HG03354 (cell line): Measurements from ENCODE around the gene PDILT.
"Not testable (repeated sequence)": the region's sequence is repeated elsewhere in the genome, so short reads cannot be mapped to it uniquely, and the experiment has no call there.

Experiments used
- ATAC-seq: cut with Tn5 transposase; IDR thresholded peaks from one replicate; pipeline ENCODE4 v1.9.1; 2021; ENCODE audit warnings: mild to moderate bottlenecking; ENCODE audit not compliant: unreplicated experiment, poor library complexity, severe bottlenecking

The PDILT gene, protein sequence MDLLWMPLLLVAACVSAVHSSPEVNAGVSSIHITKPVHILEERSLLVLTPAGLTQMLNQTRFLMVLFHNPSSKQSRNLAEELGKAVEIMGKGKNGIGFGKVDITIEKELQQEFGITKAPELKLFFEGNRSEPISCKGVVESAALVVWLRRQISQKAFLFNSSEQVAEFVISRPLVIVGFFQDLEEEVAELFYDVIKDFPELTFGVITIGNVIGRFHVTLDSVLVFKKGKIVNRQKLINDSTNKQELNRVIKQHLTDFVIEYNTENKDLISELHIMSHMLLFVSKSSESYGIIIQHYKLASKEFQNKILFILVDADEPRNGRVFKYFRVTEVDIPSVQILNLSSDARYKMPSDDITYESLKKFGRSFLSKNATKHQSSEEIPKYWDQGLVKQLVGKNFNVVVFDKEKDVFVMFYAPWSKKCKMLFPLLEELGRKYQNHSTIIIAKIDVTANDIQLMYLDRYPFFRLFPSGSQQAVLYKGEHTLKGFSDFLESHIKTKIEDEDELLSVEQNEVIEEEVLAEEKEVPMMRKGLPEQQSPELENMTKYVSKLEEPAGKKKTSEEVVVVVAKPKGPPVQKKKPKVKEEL

DNA sequence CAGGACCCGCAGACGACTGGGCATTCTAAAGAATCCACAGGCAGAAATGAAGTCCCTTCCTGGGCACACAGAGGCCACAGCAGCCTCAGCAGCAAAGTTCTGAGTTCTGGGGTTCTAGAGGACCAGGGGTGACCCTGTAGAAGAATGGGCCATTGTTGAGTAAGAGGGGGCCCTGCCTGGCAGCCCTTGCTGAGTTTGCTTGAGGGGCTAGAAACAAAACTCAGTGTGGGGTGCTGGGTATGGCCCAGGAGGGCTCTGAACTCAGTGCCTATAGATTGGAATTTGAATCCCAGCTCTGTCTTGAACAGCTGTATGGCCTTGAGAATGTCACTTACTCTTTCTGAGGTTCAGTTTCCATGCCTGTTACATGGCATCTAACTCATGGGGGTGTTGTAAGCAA is at the start of gene PDILT:
Gene PDILT (minus strand): TSS at position 101 of the 400 bp plus-strand sequence. CDS start 5,437 bp downstream, outside the sequence.
- no peak for ATAC-seq

DNA sequence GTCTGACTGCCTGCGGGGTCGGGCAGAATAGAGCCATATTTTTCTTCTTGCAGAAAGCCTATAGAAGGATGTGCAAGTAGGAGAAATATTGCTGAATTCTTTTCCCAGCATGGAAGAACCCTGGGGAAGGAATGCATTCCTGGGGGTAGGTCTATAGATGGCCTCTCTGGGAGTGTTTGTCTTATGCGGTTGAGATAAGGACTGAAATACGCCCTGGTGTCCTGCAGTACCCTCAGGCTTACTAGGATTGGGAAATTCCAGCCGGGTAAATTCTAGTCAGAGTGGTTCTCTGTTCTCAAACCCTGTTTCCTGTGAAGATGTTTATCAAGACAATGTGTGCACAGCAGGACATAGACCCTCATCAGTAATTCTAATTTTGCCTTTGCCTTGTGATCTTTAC is 49.1 kb upstream of the PDILT start:
- not testable (repeated sequence) for ATAC-seq

DNA sequence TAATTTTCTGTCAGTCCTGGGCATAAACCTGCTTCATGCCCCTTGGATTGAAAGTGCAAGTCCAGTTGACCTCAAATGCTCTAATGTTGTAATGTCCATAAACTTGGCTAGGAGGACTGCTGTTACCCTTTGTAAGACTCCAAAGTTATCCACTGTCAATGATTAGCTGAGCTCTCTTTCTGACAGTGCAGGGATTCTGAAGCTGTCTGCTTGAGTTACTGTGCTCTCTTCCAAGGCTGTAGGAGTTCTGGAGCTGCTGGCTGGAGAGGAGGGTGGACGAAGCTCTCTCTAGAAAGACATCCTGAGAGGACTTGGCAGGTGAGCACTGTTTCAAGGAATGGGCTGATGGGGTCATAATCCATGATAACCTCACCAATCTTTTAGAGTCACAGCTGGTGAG is 46.8 kb upstream of the PDILT start, which contains the start of gene ACSM2A:
Gene ACSM2A (plus strand): TSS at position 158 of the 400 bp plus-strand sequence. CDS start 8,594 bp downstream, outside the sequence.
- ATAC-seq, result not testable (repeated sequence)

DNA sequence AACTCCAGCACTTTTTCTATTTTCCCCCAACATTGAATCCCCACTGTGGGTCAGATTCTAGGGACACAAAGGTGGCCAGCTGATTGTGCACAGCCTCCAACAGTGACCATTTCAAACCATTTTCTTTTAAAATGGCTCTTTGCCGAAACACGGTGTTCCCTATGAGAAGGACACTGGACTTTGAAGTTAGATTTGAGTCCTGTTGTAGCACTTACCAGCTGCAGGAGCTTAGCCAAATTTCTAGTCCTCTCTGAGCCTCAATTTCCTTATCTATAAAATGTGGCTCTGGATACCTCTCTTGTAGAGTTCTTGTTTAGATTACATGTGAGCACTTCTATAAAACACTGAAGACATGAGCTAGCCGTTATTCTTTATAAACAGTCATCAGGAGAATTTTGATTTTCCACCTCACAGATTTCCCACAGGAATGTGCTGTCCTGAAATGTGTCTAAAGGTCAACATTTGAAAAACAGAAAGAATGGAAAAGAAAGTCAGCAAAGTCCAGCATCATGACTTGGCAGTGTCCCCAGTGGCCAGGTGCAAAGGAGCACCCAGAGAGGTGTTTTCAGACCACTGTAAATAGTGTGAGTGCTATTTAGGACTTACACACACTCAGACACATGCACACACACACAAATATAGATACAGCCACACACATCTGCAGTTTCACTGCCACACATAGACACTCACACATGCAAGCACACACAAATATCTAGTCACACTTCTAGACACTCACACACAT is 42.3 kb upstream of the PDILT start:
- not testable (repeated sequence) for ATAC-seq

DNA sequence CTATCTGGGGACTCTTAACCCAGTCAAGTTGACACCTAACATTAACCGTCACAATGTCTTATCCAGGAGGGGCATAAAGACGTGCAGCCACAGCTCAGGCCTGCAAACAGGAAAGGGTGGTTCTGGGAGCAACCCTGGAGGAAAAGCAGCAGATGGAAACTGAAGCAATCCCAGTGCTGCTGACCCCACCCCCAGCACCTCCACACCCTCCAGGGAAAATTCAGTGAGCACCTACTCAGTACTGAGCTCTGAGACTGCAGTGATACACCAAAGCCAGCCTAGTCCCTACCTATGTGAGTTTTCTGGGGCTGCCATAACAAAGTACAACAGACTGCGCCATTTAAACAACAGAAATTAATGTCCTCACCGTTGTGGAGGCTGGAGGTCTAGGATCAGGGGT is 37.3 kb upstream of the PDILT start:
- ATAC-seq, result not testable (repeated sequence)

DNA sequence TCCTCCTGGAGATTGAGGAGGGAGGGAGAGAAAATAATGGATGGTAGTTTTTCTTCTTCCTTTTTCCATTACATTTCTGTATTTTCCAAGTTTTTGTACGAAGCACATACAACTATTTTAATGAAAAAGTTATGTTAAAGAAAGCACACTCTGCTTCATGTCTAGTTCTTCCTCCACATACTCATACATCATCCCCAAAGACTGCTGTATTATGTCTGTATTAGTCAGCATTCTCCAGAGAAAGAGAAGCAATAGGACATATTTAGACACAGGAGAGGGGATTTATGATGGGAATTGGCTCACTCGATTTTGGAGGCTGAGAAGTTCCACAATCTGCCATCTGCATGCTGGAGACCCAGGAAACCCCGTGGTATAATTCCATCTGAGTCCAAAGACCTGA is 36.7 kb upstream of the PDILT start:
- ATAC-seq, result no peak

DNA sequence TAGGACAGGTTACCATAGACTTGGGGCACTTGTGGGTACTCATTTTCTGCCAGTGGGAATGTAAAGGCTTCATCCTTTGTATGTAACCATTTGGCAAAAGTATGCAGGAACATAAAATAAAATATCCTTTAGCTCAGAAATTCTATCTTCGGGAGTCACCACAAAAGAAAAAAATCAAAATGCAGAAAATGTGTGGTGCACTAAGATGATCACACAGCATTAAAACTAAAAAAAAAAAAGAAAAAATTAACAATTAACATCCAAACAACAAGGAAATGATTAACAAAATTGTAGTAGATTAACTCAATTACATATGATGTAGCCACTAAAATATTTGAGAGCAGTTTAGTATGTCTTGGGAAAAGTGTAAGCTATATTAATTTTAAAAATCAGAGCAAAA is 36.2 kb upstream of the PDILT start:
- not testable (repeated sequence) for ATAC-seq

DNA sequence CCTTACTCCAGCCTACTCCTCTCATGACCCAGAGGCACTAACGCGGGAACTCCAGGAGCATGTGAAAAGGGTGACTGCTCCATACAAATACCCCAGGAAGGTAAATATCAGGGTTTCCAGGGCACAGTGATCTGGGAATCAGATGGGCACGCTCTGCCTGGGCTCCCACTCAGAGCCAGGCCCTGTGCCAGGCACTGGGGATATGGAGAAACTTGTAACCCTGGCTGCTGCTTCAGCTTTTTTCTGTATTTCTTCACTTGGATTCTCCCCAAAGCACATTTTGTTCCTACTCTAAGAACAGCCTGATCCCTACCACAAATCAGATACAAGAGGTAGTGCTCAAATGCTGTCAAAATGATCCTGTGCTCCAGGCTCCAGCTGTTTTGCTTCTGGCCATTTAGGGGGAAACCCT is 35.3 kb upstream of the PDILT start:
- not testable (repeated sequence) for ATAC-seq

DNA sequence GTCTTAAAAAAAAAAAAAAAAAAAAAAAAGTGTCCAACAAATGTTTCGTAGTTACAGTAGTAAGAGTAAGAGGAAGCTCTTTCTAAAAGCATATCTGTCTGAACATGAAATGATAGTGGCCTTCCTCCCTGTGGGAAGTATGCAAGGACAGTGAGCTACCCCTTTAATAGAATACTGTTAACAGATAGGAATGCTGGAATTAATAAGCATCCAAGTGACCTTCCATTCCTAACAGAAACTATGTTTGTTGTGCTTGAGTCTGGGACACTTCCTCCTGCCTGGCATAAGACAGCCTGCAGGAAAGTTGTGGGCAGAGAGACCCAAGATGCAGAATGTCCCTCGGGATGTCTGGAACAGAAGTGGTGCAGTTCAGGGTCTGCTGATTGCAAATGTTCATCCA is 34.4 kb upstream of the PDILT start:
- not testable (repeated sequence) for ATAC-seq

DNA sequence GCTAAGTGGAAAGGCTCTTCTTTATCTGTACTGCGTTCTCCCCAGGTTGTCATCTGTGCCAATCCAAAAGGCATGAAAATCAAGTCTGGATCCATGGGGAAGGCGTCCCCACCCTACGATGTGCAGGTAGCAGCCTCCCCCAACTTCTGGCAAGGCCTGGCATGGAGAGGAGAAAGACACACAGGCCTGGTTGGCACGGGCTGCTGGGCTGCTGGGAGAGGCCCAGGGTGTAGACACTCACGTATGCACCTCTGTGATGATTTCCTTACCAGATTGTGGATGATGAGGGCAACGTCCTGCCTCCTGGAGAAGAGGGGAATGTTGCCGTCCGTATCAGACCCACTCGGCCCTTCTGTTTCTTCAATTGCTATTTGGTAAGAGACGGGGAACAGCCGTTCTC is 26.4 kb upstream of the PDILT start:
- no peak for ATAC-seq

DNA sequence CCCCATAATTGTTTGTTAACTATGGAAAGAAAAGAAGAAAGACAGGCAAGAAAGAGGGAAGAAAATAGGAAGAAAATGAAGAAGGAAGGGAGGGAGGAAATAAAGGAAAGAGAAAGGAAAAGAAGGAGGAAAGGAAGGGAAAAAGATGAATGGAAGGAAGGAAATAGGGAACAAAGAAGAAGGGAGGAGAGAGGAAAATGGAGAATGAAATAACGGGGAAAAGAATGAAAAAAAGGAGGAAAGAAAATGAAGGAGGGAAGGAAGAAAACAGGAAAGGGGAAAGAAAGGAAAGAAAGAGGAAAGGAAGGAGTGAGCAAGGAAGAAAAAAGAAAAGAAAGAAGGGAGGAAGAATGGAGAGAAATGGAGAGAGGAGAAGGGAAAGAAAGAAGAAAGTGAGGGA is 25.9 kb upstream of the PDILT start:
- not testable (repeated sequence) for ATAC-seq

DNA sequence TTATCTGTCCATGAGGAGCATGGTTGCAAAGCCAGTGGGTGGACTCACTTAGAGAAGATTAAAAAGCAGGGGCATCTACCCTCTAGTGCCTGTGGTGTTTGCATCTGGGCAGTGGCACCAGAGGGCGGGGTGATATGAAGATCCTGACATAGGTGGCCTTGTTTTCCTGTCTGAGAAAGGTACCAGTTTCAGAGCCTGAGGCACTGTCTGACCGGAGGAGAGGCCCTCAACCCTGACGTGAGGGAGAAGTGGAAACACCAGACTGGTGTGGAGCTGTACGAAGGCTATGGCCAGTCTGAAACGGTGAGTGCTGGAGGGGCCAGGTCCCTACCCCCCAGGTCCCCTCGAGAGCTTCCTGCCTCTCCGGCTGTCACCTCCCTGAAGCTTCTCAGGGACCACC is 25.0 kb upstream of the PDILT start:
- not testable (repeated sequence) for ATAC-seq

DNA sequence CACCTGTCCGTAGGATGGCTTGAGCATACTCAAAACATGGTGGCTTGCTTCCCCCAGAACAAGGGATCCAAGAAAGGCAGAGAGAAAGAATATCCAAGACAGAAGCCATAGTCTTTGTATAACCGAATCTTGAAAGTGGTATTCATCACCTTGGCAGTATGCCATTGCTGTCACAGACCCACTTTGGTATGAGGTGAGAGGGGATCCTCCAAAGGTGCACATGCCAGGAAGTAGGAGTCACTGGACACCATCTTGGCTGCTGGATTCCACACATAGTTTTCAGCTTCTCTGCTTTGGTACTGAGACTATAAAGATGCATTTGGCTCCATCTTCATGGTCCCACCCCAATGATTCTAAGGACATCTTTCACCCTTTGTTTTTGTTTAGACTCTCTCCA is 22.9 kb upstream of the PDILT start:
- ATAC-seq, result not testable (repeated sequence)

DNA sequence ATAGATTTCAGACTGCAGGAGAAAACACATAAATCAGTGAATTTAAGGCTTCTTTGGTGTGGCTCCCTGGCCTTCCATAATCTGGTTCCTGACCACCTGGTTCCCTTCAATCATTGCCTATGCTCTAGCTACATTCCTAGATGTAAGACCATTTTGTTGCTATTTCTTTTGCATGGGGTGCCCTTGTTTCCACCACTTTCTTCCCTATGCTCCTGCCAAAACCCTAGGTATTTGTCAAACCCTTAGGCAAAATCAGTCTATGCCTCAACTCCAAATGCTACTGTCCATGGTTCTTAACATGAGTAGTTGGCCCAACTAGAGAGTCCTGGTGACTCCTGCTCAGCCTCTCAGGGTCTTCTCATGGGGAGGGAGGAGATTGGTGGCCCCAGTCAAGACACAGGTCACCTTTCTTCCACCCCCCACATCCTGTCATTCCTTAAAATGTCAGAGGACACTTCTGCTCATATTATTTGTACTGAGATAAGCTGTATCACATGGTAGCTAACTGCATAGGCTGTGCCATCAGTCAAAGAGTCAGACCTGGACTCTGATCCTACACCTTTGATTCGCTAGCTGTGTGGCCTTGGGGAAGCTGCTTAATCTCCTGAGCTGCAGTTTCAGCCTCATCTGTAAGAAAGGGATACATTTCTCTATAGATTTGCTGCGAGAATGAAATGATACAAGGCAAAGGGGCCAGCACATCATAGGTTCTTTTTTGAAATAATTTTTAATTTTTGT is 19.8 kb upstream of the PDILT start:
- ATAC-seq, result no peak

DNA sequence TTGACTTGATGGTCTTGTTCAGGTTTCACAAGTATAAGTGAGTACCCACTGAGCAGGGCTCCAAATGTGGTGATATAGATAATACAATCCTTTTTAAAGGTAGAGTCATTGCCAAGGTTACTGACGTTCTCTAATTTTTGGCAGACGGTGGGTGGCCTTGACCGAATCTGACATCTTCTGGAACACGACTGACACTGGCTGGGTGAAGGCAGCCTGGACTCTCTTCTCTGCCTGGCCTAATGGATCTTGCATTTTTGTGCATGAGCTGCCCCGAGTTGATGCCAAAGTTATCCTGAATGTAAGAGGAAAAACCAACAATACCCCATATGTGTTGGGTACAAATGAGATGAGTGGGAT is 19.2 kb upstream of the PDILT start:
- ATAC-seq, result not testable (repeated sequence)

DNA sequence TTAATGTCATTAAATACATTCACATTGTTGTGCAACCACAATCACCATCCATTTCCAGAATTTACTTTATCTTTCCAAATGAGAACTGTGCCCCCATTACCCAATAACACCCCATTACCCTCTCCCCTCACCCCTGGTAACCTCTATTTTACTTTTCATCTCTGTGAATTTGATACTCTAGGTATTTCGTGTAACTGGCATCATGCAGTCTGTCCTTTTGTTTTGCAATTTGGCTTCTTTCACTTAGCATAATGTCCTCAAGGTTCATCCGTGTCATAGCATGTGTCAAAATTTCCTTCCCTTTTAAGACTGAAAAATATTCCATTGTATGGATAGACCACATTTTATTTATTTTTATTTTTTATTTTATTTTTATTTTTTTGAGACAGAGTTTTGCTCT is 17.2 kb upstream of the PDILT start:
- ATAC-seq, result not testable (repeated sequence)

DNA sequence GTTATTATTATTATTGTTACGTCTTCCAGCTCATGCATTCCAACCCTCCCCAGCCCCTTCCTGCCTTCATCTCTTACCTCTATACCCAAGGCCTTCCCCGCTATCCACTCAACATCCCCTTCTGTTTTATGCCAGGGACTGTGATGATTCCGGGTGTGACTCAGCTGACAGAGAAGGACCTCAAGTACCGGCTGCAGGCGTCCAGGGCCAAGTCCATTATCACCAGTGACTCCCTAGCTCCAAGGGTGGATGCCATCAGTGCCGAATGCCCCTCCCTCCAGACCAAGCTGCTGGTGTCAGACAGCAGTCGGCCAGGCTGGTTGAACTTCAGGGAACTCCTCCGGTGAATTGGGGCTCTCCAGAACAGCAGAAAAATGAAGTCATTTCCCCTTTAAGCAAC is 14.6 kb upstream of the PDILT start:
- ATAC-seq, result not testable (repeated sequence)

DNA sequence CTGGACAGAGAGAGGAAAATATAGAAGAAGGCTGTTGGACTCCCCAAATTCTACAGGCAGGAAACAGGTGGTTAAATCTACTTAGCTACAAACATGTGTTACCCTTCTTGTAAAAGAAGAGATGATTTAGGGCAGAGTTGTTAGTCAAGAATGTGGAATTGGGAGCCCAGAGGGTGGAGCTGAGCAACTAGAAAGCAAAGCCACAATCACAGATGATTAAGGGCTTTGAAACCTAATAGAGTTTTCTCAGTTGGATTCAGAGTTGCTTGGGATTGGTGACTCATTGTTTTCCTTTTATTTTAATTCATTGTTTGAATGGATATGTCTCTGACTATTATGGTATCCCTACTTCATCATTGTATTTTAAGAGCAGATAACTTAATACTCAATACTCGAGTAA is 11.0 kb upstream of the PDILT start:
- no peak for ATAC-seq

DNA sequence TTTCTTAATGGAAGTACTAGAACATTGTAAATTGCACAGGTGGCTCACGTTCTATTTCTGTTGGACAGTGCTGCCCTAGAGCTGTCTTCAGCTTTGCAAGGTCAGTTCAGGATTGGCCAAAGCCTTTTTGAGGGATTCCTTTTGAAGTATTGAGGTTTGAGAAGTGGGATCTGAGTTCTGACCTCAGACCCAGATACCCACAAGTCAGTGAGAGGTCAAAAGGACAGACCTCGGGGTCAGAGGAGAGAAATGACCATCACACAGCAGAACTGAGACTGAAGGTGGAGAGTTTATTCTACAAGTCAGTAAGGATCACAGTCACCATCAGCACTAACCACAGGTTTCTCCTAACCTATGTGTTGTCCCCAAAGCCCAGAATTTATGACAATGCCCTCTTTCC is 6.5 kb upstream of the PDILT start:
- ATAC-seq, result no peak
